HCT116 (cell line): Measurements from ENCODE around the gene DCN. TPM values are rescaled to one million over a fixed set of nuclear protein-coding genes. Genes with fewer than 3 reads are reported as not detected.

Experiments
- ATAC-seq: fragments of 200-7000 bp; cut with Tn5 transposase; 2 replicates; pipeline ENCODE4 v1.9.1; 2020; ENCODE audit warnings: mild to moderate bottlenecking, moderate library complexity
- BruUV-seq: library from RNA; stranded (reverse); fragments of 400-500 nt; replicated peaks from 2 replicates; lab custom pipeline; 2021; lab: Mats Ljungman, UMichigan
- CTCF ChIA-PET: fragments of 300-600 bp; sonication (Branson Sonifier 250); formaldehyde crosslinking; loops from one replicate; lab custom pipeline; 2021; ENCODE audit warnings: antibody characterized with exemption; lab: Charles Lee
- POLR2A ChIA-PET: fragments of 300-600, 350-600 bp; sonication (Branson Sonifier 250); formaldehyde crosslinking; loops from one replicate; lab custom pipeline; 2021; ENCODE audit warnings: antibody characterized with exemption; lab: Charles Lee
- RAD21 ChIA-PET, 2 experiments: fragments of 300-600 bp; sonication (Branson Sonifier 250); formaldehyde crosslinking; loops; one replicate each; lab custom pipeline; 2023; ENCODE audit warnings: low total read pairs in 2 of 2; ENCODE audit not compliant: uncharacterized antibody in 2 of 2, unreplicated experiment in 2 of 2, low non-redundant PET in 1 of 2; lab: Charles Lee
- DNase-seq: peaks from one replicate; pipeline ENCODE4 v3.0.0-alpha.2; 2010; ENCODE audit warnings: low read depth, low spot score
- H2AFZ ChIP-seq: fragments of 200-600 bp; shearing (Covaris generic), sonication (generic); 2 replicates; pipeline ENCODE4 v1.6.1; 2017; ENCODE audit warnings: low read depth, mixed run types, mixed read lengths, antibody characterized with exemption, low read length; ENCODE audit not compliant: poor library complexity, severe bottlenecking
- H3K27ac ChIP-seq: 2 replicates; pipeline ENCODE4 v1.5.1; 2012; ENCODE audit warnings: low read depth, low read length
- H3K27me3 ChIP-seq: fragments of 200-600 bp; sonication (generic); 2 replicates; pipeline ENCODE4 v1.6.1; 2016; ENCODE audit warnings: mixed run types, low read length, mixed read lengths; ENCODE audit not compliant: insufficient read depth
- H3K36me3 ChIP-seq, 2 experiments: fragments of 200-500 bp in 1 of 2; fragments of 200-600 bp in 1 of 2; sonication (Bioruptor generic) in 1 of 2; sonication (generic) in 1 of 2; 2 replicates each; pipeline versions ENCODE4 v1.5.1 to v1.6.1; 2014 to 2016; ENCODE audit warnings: low read length in 2 of 2, inconsistent platforms in 1 of 2, mixed read lengths in 1 of 2, mixed run types in 1 of 2; ENCODE audit not compliant: insufficient read depth in 2 of 2, control insufficient read depth in 1 of 2
- H3K4me1 ChIP-seq, 2 experiments: fragments of 200-600 bp in 1 of 2; sonication (generic) in 1 of 2; 2 replicates each; pipeline versions ENCODE4 v1.5.1 to v1.6.1; 2012 to 2017; ENCODE audit warnings: low read length in 2 of 2, inconsistent platforms in 1 of 2, mild to moderate bottlenecking in 1 of 2, mixed read lengths in 1 of 2, mixed run types in 1 of 2, moderate library complexity in 1 of 2; ENCODE audit not compliant: insufficient read depth in 2 of 2, control insufficient read depth in 1 of 2
- H3K4me2 ChIP-seq: fragments of 200-600 bp; sonication (generic); 2 replicates; pipeline ENCODE4 v1.6.1; 2017; ENCODE audit warnings: mixed run types, low read length, mixed read lengths
- H3K4me3 ChIP-seq, 2 experiments: fragments of 200-600 bp in 1 of 2; sonication (generic) in 1 of 2; replicated peaks in 1 of 2; 2 replicates each; pipeline ENCODE4 v1.5.1; 2011 to 2016; ENCODE audit warnings: low read length in 2 of 2, control low read depth in 1 of 2, low read depth in 1 of 2, mild to moderate bottlenecking in 1 of 2, mixed read lengths in 1 of 2, mixed run types in 1 of 2
- H3K79me2 ChIP-seq: fragments of 200-600 bp; sonication (generic); 2 replicates; pipeline ENCODE4 v1.6.1; 2017; ENCODE audit warnings: mild to moderate bottlenecking, mixed run types, low read length, moderate library complexity, mixed read lengths; ENCODE audit not compliant: insufficient read depth
- H3K9ac ChIP-seq: fragments of 200-600 bp; sonication (generic); 2 replicates; pipeline ENCODE4 v1.6.1; 2016; ENCODE audit warnings: low read length, mixed read lengths
- H3K9me2 ChIP-seq: fragments of 200-600 bp; sonication (generic), shearing (Covaris generic); 2 replicates; pipeline ENCODE4 v1.6.1; 2017; ENCODE audit warnings: mixed run types, mild to moderate bottlenecking, moderate library complexity; ENCODE audit not compliant: insufficient read depth
- H3K9me3 ChIP-seq, 2 experiments: fragments of 200-500 bp in 1 of 2; fragments of 200-600 bp in 1 of 2; sonication (Bioruptor generic) in 1 of 2; sonication (generic) in 1 of 2; 2 replicates each; pipeline ENCODE4 v1.6.1; 2014 to 2017; ENCODE audit warnings: low read length in 2 of 2, mixed read lengths in 2 of 2, inconsistent platforms in 1 of 2, low read depth in 1 of 2, mild to moderate bottlenecking in 1 of 2, mixed run types in 1 of 2, moderate library complexity in 1 of 2; ENCODE audit not compliant: control insufficient read depth in 1 of 2, insufficient read depth in 1 of 2
- H4K20me1 ChIP-seq: fragments of 200-600 bp; sonication (generic), shearing (Covaris generic); 2 replicates; pipeline ENCODE4 v1.6.1; 2017; ENCODE audit warnings: mixed run types, mild to moderate bottlenecking, moderate library complexity; ENCODE audit not compliant: insufficient read depth
- CBX3 ChIP-seq: IDR thresholded peaks from 2 replicates; pipeline ENCODE4 v1.6.1; 2012; ENCODE audit warnings: low read depth
- EGR1 ChIP-seq: IDR thresholded peaks from 2 replicates; pipeline ENCODE4 v1.6.1; 2012; ENCODE audit warnings: low read depth
- ELF1 ChIP-seq: IDR thresholded peaks from 2 replicates; pipeline ENCODE4 v1.6.1; 2012; ENCODE audit warnings: low read depth, borderline replicate concordance
- EZH2 ChIP-seq: fragments of 200-600 bp; sonication (generic); IDR thresholded peaks from 2 replicates; pipeline ENCODE4 v1.6.1; 2017; ENCODE audit warnings: antibody characterized with exemption, mixed run types
- FOSL1 ChIP-seq: IDR thresholded peaks from 2 replicates; pipeline ENCODE4 v1.6.1; 2012; ENCODE audit warnings: low read depth
- JUND ChIP-seq: IDR thresholded peaks from 2 replicates; pipeline ENCODE4 v1.6.1; 2012
- POLR2A ChIP-seq: IDR thresholded peaks from 2 replicates; pipeline ENCODE4 v1.7.0; 2011; ENCODE audit warnings: borderline replicate concordance; ENCODE audit not compliant: insufficient read depth, insufficient read length; ENCODE audit errors: extremely low read depth
- POLR2AphosphoS5 ChIP-seq: IDR thresholded peaks from 2 replicates; pipeline ENCODE4 v1.6.1; 2011; ENCODE audit warnings: mild to moderate bottlenecking, low read depth, low read length, moderate library complexity
- RAD21 ChIP-seq: IDR thresholded peaks from 2 replicates; pipeline ENCODE4 v1.6.1; 2012; ENCODE audit warnings: low read depth, mild to moderate bottlenecking
- SIN3A ChIP-seq: IDR thresholded peaks from 2 replicates; pipeline ENCODE4 v1.6.1; 2012; ENCODE audit warnings: low read depth
- SP1 ChIP-seq: IDR thresholded peaks from 2 replicates; pipeline ENCODE4 v1.6.1; 2012; ENCODE audit warnings: low read depth
- SRF ChIP-seq: IDR thresholded peaks from 2 replicates; pipeline ENCODE4 v1.6.1; 2012; ENCODE audit warnings: low read depth
- TCF7L2 ChIP-seq: IDR thresholded peaks from 2 replicates; pipeline ENCODE4 v1.7.0; 2011; ENCODE audit warnings: borderline replicate concordance, inconsistent platforms; ENCODE audit not compliant: insufficient read depth, insufficient read length; ENCODE audit errors: extremely low read depth
- ZFX ChIP-seq: fragments of 450-650 bp; IDR thresholded peaks from 2 replicates; pipeline ENCODE4 v1.6.1; 2017
- ZNF274 ChIP-seq: fragments of 200-500 bp; sonication (Bioruptor generic); IDR thresholded peaks from 2 replicates; pipeline ENCODE4 v1.6.1; 2014; ENCODE audit warnings: mild to moderate bottlenecking, low read depth, low read length, inconsistent platforms
- intact Hi-C: fragments of 100-400 bp; cut with micrococcal nuclease; formaldehyde crosslinking; loops from 2 replicates; pipeline ENCODE4 v1.10.0; 2022
- total RNA-seq: library from RNA; stranded (reverse); gene quantifications from one replicate; pipeline ENCODE4 v1.2.1, GENCODE V29; 2021; ENCODE audit not compliant: unreplicated experiment
- TF ChIP-seq, protein P1 (sequence below): IDR thresholded peaks from 2 replicates; pipeline ENCODE4 v1.6.1; 2012
- TF ChIP-seq, protein P2 (sequence below), 3 experiments: fragments of 200-600 bp in 1 of 3; sonication (generic) in 1 of 3; IDR thresholded peaks in 2 of 3; conservative IDR thresholded peaks in 1 of 3; 2 replicates each; pipeline ENCODE4 v1.5.1; 2012 to 2017; ENCODE audit warnings: low read depth in 2 of 3, low read length in 2 of 3, antibody characterized with exemption in 1 of 3, borderline replicate concordance in 1 of 3, control low read depth in 1 of 3, mild to moderate bottlenecking in 1 of 3, mixed read lengths in 1 of 3, mixed run types in 1 of 3, moderate library complexity in 1 of 3; ENCODE audit not compliant: insufficient read depth in 1 of 3
- TF ChIP-seq, protein P3 (sequence below): IDR thresholded peaks from 2 replicates; pipeline ENCODE4 v1.6.1; 2011; ENCODE audit warnings: mild to moderate bottlenecking, low read length, moderate library complexity; ENCODE audit not compliant: insufficient replicate concordance; ENCODE audit errors: extremely low read depth
- TF ChIP-seq, protein P4 (sequence below): IDR thresholded peaks from 2 replicates; pipeline ENCODE4 v1.6.1; 2012; ENCODE audit warnings: low read depth
- TF ChIP-seq, protein P5 (sequence below): IDR thresholded peaks from 2 replicates; pipeline ENCODE4 v1.6.1; 2012

Gene DCN
- total RNA-seq, 1 experiment from 2014 or later = 3.6 TPM

DNA sequence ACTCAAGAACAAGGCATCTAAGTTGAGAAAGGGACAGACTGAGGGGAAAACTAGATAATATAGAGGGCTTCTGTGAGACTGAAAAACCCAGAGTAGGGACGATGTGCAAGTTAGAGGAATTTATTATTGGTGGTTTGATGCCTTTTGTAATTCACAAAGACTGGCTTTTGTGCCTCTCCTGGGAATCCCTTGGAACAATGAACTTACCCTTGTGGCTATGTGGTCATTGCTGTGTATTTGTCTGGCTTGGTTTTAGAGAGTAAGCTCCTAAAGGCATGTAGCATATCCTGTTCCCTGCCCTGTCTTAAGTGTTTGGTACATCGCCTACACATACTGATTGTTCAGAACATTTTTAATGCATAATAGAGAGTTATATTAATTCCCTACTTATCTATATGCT is 26.6 kb downstream of the DCN start:
- H3K27me3 ChIP-seq = no peaks in the 10 kb centered on the region
- no peak for TF ChIP-seq FOSL1
- TF ChIP-seq, protein P1, sequence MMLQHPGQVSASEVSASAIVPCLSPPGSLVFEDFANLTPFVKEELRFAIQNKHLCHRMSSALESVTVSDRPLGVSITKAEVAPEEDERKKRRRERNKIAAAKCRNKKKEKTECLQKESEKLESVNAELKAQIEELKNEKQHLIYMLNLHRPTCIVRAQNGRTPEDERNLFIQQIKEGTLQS = no peak
- no peak for TF ChIP-seq SP1
- no peak for TF ChIP-seq JUND
- TF ChIP-seq, protein P2, sequence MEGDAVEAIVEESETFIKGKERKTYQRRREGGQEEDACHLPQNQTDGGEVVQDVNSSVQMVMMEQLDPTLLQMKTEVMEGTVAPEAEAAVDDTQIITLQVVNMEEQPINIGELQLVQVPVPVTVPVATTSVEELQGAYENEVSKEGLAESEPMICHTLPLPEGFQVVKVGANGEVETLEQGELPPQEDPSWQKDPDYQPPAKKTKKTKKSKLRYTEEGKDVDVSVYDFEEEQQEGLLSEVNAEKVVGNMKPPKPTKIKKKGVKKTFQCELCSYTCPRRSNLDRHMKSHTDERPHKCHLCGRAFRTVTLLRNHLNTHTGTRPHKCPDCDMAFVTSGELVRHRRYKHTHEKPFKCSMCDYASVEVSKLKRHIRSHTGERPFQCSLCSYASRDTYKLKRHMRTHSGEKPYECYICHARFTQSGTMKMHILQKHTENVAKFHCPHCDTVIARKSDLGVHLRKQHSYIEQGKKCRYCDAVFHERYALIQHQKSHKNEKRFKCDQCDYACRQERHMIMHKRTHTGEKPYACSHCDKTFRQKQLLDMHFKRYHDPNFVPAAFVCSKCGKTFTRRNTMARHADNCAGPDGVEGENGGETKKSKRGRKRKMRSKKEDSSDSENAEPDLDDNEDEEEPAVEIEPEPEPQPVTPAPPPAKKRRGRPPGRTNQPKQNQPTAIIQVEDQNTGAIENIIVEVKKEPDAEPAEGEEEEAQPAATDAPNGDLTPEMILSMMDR (IDR thresholded peaks at IDR 0.05 in 2 of 3, conservative IDR thresholded peaks at IDR 0.05 in 1 of 3; ENCODE audit: borderline replicate concordance in 1 of 3, insufficient read depth in 1 of 3, low read depth in 2 of 3, low read length in 2 of 3) = no peak
- TF ChIP-seq TCF7L2 = no peak
- TF ChIP-seq CBX3 = no peak
- TF ChIP-seq SRF = no peak
- no peak for TF ChIP-seq SIN3A
- TF ChIP-seq RAD21 = no peak
- TF ChIP-seq, protein P3, sequence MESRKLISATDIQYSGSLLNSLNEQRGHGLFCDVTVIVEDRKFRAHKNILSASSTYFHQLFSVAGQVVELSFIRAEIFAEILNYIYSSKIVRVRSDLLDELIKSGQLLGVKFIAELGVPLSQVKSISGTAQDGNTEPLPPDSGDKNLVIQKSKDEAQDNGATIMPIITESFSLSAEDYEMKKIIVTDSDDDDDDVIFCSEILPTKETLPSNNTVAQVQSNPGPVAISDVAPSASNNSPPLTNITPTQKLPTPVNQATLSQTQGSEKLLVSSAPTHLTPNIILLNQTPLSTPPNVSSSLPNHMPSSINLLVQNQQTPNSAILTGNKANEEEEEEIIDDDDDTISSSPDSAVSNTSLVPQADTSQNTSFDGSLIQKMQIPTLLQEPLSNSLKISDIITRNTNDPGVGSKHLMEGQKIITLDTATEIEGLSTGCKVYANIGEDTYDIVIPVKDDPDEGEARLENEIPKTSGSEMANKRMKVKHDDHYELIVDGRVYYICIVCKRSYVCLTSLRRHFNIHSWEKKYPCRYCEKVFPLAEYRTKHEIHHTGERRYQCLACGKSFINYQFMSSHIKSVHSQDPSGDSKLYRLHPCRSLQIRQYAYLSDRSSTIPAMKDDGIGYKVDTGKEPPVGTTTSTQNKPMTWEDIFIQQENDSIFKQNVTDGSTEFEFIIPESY = no peak
- no peak for TF ChIP-seq ZFX
- no peak for TF ChIP-seq ZNF274
- TF ChIP-seq POLR2AphosphoS5 = no peak
- TF ChIP-seq, protein P4, sequence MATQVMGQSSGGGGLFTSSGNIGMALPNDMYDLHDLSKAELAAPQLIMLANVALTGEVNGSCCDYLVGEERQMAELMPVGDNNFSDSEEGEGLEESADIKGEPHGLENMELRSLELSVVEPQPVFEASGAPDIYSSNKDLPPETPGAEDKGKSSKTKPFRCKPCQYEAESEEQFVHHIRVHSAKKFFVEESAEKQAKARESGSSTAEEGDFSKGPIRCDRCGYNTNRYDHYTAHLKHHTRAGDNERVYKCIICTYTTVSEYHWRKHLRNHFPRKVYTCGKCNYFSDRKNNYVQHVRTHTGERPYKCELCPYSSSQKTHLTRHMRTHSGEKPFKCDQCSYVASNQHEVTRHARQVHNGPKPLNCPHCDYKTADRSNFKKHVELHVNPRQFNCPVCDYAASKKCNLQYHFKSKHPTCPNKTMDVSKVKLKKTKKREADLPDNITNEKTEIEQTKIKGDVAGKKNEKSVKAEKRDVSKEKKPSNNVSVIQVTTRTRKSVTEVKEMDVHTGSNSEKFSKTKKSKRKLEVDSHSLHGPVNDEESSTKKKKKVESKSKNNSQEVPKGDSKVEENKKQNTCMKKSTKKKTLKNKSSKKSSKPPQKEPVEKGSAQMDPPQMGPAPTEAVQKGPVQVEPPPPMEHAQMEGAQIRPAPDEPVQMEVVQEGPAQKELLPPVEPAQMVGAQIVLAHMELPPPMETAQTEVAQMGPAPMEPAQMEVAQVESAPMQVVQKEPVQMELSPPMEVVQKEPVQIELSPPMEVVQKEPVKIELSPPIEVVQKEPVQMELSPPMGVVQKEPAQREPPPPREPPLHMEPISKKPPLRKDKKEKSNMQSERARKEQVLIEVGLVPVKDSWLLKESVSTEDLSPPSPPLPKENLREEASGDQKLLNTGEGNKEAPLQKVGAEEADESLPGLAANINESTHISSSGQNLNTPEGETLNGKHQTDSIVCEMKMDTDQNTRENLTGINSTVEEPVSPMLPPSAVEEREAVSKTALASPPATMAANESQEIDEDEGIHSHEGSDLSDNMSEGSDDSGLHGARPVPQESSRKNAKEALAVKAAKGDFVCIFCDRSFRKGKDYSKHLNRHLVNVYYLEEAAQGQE = no peak
- TF ChIP-seq EZH2 = no peak
- TF ChIP-seq, protein P5, sequence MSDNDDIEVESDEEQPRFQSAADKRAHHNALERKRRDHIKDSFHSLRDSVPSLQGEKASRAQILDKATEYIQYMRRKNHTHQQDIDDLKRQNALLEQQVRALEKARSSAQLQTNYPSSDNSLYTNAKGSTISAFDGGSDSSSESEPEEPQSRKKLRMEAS = no peak
- TF ChIP-seq POLR2A = no peak
- no peak for TF ChIP-seq EGR1
- no peak for TF ChIP-seq ELF1
- intact Hi-C loops = no loop called here
- no peaks in the 10 kb centered on the region for H4K20me1 ChIP-seq
- BruUV-seq = no TSS peak
- POLR2A ChIA-PET = no interaction called here
- no peaks in the 10 kb centered on the region for H3K9me3 ChIP-seq
- CTCF ChIA-PET = no interaction called here
- no peaks in the 10 kb centered on the region for H3K79me2 ChIP-seq
- no peak overlapping the region for H3K4me2 ChIP-seq
- no peaks in the 10 kb centered on the region for H3K9me2 ChIP-seq
- no peak overlapping the region for H2AFZ ChIP-seq
- DNase-seq (no peak), ATAC-seq (no peak)
- H3K27ac ChIP-seq = no peak overlapping the region
- H3K9ac ChIP-seq = no peak overlapping the region
- no peaks in the 10 kb centered on the region for H3K4me1 ChIP-seq
- H3K36me3 ChIP-seq = no peaks in the 10 kb centered on the region
- H3K4me3 ChIP-seq = no peak overlapping the region
- RAD21 ChIA-PET = no interaction called here
